ENCODE results near the gene MGMT.

MGMT gene

DNA sequence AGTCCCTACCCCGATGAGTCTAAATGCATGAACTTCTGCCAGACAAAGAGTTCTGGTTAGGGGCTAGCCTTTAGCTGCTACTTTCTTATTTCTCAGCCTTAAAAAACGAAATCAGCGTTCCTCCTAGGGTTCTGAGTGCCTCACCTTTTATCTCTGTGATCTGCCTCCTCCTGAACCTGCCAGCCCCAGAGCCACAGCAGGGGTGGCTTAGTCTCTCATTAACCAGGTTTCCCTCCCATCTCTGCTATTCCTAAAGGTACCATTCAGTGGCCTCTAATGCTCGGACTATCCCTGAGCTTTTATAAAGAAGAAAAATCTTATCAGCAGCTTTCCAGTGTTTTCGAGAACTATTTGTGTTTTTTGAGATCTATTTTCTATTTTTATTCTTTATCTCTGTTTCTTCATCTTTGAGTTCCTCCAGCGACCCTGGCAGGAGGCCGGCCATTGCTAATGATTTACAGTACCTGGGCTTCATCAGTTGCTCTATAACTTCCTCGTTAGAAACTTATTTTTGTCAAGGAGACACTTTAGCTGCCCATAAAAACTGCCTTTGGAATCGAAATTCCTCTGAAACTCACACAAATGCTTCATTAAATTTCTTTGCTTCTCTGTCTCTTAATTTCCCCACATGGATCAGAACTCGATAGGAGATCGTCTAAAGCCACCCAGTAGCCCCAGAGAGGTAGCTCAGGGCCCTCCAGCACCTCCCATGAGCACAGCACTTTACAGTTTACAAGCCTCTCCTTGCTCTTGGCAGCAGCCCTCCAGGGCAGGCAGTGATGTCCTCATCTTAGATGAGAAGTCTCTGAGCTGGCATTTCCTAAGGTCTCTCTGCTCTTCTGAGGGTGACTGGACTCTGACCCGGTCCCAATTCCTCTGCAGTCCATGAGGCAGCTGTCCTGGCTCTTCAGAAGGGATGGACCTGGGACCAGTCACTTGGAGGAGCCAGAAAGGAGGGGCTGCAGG, 347.9 kb downstream of the MGMT start:
- H3K4me3 Mint-ChIP-seq, result no peak overlapping the region
- ATAC-seq, result no peak
- H3K27ac Mint-ChIP-seq, result no peak overlapping the region
- peaks cover 8% of the 10 kb centered on the region for H3K27me3 Mint-ChIP-seq
- H3K9me3 Mint-ChIP-seq, result peaks cover 4% of the 10 kb centered on the region
- H3K36me3 Mint-ChIP-seq, result no peaks in the 10 kb centered on the region
- no peaks in the 10 kb centered on the region for H3K4me1 Mint-ChIP-seq

DNA sequence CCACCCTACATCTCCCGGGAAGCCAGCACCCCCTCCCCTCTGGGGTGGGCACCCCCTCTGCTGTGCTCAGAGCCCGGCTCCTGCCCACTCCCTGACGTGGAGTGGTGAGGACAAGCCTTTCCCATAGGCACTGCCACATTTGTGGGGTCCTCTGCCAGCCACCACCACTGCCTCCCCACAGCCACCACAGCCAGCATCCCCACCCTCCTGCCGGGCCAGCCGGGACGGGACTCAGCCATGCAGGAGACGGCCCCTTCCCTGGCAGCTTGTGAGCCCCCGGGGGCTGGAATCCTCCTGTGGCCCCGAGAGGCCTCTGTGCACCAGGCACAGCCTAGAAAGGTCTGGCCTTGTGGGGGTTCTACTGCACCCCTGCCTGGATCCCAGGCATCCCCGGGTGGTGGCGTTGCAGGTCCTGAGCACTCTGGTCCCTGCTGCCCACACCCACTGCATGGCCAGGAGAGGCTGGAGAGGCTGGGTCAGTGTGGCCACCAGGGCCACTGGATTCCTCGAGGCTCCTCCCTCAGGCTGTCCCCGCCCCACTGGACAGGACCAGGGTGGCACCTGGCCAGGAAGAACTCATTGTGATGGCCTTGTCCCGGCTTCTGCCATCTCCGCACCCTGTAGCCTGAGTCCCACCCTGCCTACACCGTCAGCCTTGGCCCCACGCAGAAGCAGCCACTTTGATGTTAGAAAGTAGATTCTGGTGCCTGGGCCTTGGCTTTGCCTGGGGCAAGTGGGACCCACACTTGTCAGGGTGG, 349.0 kb downstream of the MGMT start:
- H3K36me3 Mint-ChIP-seq, result no peaks in the 10 kb centered on the region
- H3K4me1 Mint-ChIP-seq, result no peaks in the 10 kb centered on the region
- H3K4me3 Mint-ChIP-seq, result no peak overlapping the region
- H3K27me3 Mint-ChIP-seq, result peaks cover 8% of the 10 kb centered on the region
- no peak overlapping the region for H3K27ac Mint-ChIP-seq
- H3K9me3 Mint-ChIP-seq, result peaks cover 4% of the 10 kb centered on the region
- no peak for ATAC-seq

DNA sequence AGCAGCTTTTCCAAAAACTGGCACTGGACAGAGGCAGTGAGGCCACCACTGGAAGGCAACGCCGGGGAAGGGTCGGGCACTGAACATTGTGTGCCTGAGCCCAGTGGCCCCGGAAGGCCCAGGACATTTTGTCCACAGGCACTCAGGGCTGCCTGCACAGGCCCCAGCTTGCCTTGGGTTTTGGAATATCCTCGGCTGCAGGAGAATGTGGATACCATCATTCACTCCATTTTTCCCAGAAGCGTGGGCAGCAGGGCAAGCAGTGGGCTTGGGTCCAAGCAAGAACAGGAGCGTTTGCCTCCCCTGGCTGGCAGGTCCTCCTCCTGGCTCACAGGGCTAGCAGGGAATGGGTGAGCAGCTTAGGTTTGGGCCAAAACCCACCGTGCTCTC, 349.6 kb downstream of the MGMT start:
- no peak for ATAC-seq
- no peaks in the 10 kb centered on the region for H3K4me1 Mint-ChIP-seq
- no peaks in the 10 kb centered on the region for H3K36me3 Mint-ChIP-seq
- no peak overlapping the region for H3K27ac Mint-ChIP-seq
- H3K4me3 Mint-ChIP-seq, result no peak overlapping the region
- H3K27me3 Mint-ChIP-seq, result peaks cover 8% of the 10 kb centered on the region
- peaks cover 4% of the 10 kb centered on the region for H3K9me3 Mint-ChIP-seq

All from stimulated activated memory B cell treated with anti-CD40 and anti-IgM and Interleukin-4, amounts not matched to agents 10 μg/mL and 1 μg/mL and 100 μg/mL, for 72 hours (primary cell).